GM12878 (cell line): ENCODE results near the gene ISY1. TPM values are rescaled to one million over a fixed set of nuclear protein-coding genes. Genes with fewer than 3 reads are reported as not detected.

Experiments
- BCL11A ChIP-seq: IDR thresholded peaks from 2 replicates; pipeline ENCODE4 v1.6.1; 2011; ENCODE audit warnings: low read depth, low read length
- BRCA1 ChIP-seq: IDR thresholded peaks from 2 replicates; pipeline ENCODE4 v1.6.1; 2011; ENCODE audit warnings: low read depth, low read length, improper control_type of control experiment
- CHD2 ChIP-seq: IDR thresholded peaks from 2 replicates; pipeline ENCODE4 v1.6.1; 2011; ENCODE audit warnings: low read depth, low read length, improper control_type of control experiment, borderline replicate concordance
- DPF2 ChIP-seq: fragments of 450-650 bp; IDR thresholded peaks from 2 replicates; pipeline ENCODE4 v1.6.1; 2017; ENCODE audit warnings: mild to moderate bottlenecking
- EP300 ChIP-seq, 2 experiments: fragments of 150-350 bp in 1 of 2; IDR thresholded peaks; 2 replicates each; pipeline ENCODE4 v1.6.1; 2011 to 2012; ENCODE audit warnings: low read depth in 2 of 2, low read length in 2 of 2, borderline replicate concordance in 1 of 2, improper control_type of control experiment in 1 of 2, inconsistent platforms in 1 of 2; ENCODE audit not compliant: control insufficient read depth in 1 of 2
- ESRRA ChIP-seq: IDR thresholded peaks from 2 replicates; pipeline ENCODE4 v1.6.1; 2012; ENCODE audit warnings: mild to moderate bottlenecking, low read length, improper control_type of control experiment
- FOXM1 ChIP-seq: IDR thresholded peaks from 2 replicates; pipeline ENCODE4 v1.6.1; 2012; ENCODE audit warnings: low read depth, mild to moderate bottlenecking, inconsistent platforms, low read length, moderate library complexity
- KAT2A ChIP-seq: conservative IDR thresholded peaks from 2 replicates; pipeline ENCODE4 v1.6.1; 2011; ENCODE audit warnings: low read depth, low read length; ENCODE audit not compliant: control insufficient read depth
- KDM1A ChIP-seq: fragments of 200-600 bp; sonication (generic); IDR thresholded peaks from 2 replicates; pipeline ENCODE4 v1.6.1; 2016; ENCODE audit warnings: borderline replicate concordance
- MTA2 ChIP-seq: fragments of 450-650 bp; IDR thresholded peaks from 2 replicates; pipeline ENCODE4 v1.6.1; 2016; ENCODE audit warnings: low read depth, mild to moderate bottlenecking, moderate library complexity
- MXI1 ChIP-seq: fragments of 150-350 bp; IDR thresholded peaks from 2 replicates; pipeline ENCODE4 v1.6.1; 2011; ENCODE audit warnings: low read depth, mild to moderate bottlenecking, inconsistent platforms, low read length, improper control_type of control experiment
- SMC3 ChIP-seq: IDR thresholded peaks from 2 replicates; pipeline ENCODE4 v1.6.1; 2011; ENCODE audit warnings: low read length, improper control_type of control experiment, borderline replicate concordance
- SPI1 ChIP-seq: IDR thresholded peaks from 2 replicates; pipeline ENCODE4 v1.6.1; 2011; ENCODE audit warnings: low read depth, mild to moderate bottlenecking, low read length, moderate library complexity, borderline replicate concordance; ENCODE audit not compliant: insufficient read depth
- SUZ12 ChIP-seq: fragments of 200-600 bp; sonication (generic); IDR thresholded peaks from one replicate; pipeline ENCODE4 v1.6.1; 2018; ENCODE audit warnings: antibody characterized with exemption, mild to moderate bottlenecking; ENCODE audit not compliant: unreplicated experiment
- TCF7 ChIP-seq: IDR thresholded peaks from 2 replicates; pipeline ENCODE4 v1.6.1; 2014; ENCODE audit warnings: antibody characterized with exemption, borderline replicate concordance
- ZZZ3 ChIP-seq: IDR thresholded peaks from 2 replicates; pipeline ENCODE4 v1.6.1; 2011; ENCODE audit warnings: low read depth; ENCODE audit not compliant: control insufficient read depth, insufficient read length
- polyA plus RNA-seq, 11 experiments: library from polyadenylated mRNA; depleted of rRNA in 4 of 11; unstranded in 6 of 11; stranded (reverse) in 5 of 11; fragments of >200 nt; fragmentation: Nextera tagmentation in 4 of 11; fragmentation: Illumina TruSeq in 1 of 11; extraction: Ambion mirVana in 4 of 11; extraction: Trizol in 1 of 11; gene quantifications; 1 replicate in 1 of 11; 2 replicates in 10 of 11; pipeline versions ENCODE4 v1.2.1 to v1.2.3, GENCODE V29; 2011 to 2016; ENCODE audit warnings: inconsistent platforms in 2 of 11, missing spikeins in 2 of 11, low read depth in 1 of 11
- total RNA-seq, 4 experiments: library from RNA; depleted of rRNA in 3 of 4; stranded (reverse); fragments of >200 nt in 3 of 4; fragmentation: Illumina TruSeq in 1 of 4; extraction: Trizol in 1 of 4; gene quantifications; 2 replicates each; pipeline versions ENCODE4 v1.2.1 to v1.2.3, GENCODE V29; 2013 to 2021
- TF ChIP-seq, protein P1 (sequence below): fragments of 150-350 bp; IDR thresholded peaks from 2 replicates; pipeline ENCODE4 v1.6.1; 2016; ENCODE audit warnings: low read depth, low read length
- TF ChIP-seq, protein P2 (sequence below): IDR thresholded peaks from 2 replicates; pipeline ENCODE4 v1.6.1; 2011; ENCODE audit warnings: low read depth, low read length, improper control_type of control experiment, borderline replicate concordance

ISY1 gene
- total and polyA plus RNA-seq, 10 of the 15 experiments (the other 5 are each of a cell fraction or from before 2014, with no cell fraction given) = 28.3 to 72.2 (median 44.7) TPM

DNA sequence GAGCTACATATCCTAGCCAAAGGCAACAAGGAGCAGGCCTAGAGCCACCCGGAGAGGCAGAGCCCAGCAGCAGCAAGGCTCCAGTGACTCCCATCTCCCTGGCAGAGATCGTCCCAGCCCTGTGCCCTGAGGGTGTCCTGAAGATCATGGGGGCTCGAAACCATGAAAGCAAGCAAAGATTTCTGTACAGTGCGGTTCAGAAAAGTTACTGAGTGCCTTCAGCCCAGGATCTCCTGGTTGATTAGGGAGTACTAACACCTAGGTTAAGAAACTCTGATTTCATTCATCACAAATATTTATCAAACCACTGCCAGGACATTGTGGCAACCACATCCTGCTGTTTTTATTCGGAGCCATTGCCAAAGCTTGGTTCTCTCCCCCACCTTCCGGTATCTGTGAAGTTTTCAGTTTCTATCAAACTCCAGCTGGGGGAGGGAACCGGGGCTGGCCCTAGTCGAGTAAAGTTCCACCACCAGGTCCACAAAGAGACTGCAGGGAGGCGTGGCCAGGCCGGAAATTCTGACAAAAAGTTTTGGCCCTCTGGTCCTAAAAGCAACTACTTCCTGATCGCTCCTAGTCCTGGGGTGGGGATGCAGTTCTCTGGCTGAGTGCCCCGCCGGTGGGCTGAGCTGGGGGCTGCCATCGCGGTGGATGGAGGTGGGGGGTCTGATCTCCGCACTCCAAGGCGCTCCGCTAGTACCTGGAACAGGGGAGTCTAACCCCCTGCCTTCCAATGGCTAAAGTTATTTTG lies 40.4 kb downstream of the ISY1 start (continued):
- TF ChIP-seq, protein P1, sequence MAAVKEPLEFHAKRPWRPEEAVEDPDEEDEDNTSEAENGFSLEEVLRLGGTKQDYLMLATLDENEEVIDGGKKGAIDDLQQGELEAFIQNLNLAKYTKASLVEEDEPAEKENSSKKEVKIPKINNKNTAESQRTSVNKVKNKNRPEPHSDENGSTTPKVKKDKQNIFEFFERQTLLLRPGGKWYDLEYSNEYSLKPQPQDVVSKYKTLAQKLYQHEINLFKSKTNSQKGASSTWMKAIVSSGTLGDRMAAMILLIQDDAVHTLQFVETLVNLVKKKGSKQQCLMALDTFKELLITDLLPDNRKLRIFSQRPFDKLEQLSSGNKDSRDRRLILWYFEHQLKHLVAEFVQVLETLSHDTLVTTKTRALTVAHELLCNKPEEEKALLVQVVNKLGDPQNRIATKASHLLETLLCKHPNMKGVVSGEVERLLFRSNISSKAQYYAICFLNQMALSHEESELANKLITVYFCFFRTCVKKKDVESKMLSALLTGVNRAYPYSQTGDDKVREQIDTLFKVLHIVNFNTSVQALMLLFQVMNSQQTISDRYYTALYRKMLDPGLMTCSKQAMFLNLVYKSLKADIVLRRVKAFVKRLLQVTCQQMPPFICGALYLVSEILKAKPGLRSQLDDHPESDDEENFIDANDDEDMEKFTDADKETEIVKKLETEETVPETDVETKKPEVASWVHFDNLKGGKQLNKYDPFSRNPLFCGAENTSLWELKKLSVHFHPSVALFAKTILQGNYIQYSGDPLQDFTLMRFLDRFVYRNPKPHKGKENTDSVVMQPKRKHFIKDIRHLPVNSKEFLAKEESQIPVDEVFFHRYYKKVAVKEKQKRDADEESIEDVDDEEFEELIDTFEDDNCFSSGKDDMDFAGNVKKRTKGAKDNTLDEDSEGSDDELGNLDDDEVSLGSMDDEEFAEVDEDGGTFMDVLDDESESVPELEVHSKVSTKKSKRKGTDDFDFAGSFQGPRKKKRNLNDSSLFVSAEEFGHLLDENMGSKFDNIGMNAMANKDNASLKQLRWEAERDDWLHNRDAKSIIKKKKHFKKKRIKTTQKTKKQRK = no peak
- TF ChIP-seq CHD2 (peak; percentile 66; the same call in 1 of the 2 replicates), ESRRA (no peak), EP300 (IDR thresholded peaks at IDR 0.05; ENCODE audit: borderline replicate concordance in 1 of 2, control insufficient read depth in 1 of 2, low read depth in 2 of 2, low read length in 2 of 2) (no peak), MTA2 (peak; percentile 66; the same call in 1 of the 2 replicates), MXI1 (no peak), SUZ12 (no peak), DPF2 (peak; percentile 62), TCF7 (no peak), SMC3 (no peak), KAT2A (no peak), FOXM1 (peak; percentile 70), KDM1A (no peak), BCL11A (peak; percentile 47; the same call in 1 of the 2 replicates), ZZZ3 (no peak), BRCA1 (no peak), SPI1 (peak; percentile 18; the same call in 1 of the 2 replicates)
- TF ChIP-seq, protein P2, sequence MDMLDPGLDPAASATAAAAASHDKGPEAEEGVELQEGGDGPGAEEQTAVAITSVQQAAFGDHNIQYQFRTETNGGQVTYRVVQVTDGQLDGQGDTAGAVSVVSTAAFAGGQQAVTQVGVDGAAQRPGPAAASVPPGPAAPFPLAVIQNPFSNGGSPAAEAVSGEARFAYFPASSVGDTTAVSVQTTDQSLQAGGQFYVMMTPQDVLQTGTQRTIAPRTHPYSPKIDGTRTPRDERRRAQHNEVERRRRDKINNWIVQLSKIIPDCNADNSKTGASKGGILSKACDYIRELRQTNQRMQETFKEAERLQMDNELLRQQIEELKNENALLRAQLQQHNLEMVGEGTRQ = no peak
